GM18526 (cell line): ENCODE data around the gene FEN1.

Experiments
- POLR2A ChIP-seq: IDR thresholded peaks from 3 replicates; pipeline ENCODE4 v1.6.1; 2011; ENCODE audit not compliant: insufficient read length; ENCODE audit errors: extremely low read depth

Gene FEN1

GRCh38 chr11:61778920-61779650 is 13.6 kb upstream of the FEN1 start:
- TF ChIP-seq POLR2A: no peak

- TF ChIP-seq POLR2A: no peak
Measured at GRCh38 chr11:61779666-61780525, 12.8 kb upstream of the FEN1 start.

- TF ChIP-seq POLR2A: no peak
Measured at GRCh38 chr11:61780581-61781162, 12.0 kb upstream of the FEN1 start.

DNA sequence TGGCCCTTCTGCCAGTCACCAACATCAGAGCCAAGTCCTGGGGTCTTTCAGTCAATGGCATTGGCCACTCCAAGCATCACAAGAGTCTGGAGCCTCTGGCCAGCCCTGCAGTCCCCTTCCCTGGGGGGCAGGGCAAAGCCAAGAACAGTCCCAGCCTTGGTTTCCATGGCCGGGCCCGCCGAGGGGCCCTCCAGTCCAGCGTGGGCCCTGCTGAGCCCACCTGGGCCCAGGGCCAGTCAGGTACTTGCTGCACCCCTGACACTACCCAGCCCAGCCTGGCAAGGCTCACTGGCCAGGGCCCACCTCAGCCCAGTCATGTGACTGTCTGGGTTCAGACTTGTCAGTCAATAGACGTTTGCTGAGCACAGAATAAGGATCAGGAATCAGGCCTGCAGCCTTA is 11.1 kb upstream of the FEN1 start:
- TF ChIP-seq POLR2A: no peak

DNA sequence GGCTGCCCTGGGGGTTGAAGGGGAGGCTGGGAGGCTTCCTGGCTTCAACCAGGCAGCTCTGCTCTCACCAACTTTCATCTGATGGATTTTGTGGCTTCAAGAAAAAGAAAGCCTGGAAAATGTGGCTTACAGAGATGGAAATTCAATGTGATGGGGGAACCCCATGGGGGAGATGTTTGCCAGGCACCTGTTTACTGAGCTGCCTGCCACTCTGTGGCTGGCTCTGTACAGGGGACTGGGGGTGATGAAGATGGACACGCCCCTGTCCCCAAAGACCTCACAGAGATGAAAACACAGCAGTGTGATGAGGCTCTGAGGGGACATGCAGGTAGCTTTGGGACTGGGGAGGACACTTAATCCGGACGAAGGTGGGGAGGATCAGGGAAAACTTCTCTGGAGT is 10.4 kb upstream of the FEN1 start:
- no peak for TF ChIP-seq POLR2A

DNA sequence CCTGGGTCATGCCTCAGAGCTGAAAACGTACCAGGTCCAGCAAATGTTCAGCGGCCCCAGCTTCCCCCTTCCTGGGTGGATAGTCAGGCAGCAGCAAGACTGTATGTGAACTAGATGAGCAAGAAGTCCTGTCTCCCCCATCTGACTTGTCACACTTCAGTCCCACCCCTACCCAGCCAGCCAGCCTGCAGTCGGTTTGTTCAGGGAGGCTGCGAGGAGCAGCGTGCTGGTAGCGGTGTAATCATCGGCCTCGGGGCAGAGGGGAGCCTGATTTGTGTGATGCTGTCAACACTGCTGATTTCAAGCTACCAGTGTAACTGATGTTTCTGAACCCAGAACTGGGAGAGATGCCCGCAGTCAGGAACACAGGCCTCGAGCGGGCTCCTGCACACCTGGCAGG is 9.9 kb upstream of the FEN1 start:
- no peak for TF ChIP-seq POLR2A

- no peak for TF ChIP-seq POLR2A
Measured at GRCh38 chr11:61783717-61784505, 8.8 kb upstream of the FEN1 start.

DNA sequence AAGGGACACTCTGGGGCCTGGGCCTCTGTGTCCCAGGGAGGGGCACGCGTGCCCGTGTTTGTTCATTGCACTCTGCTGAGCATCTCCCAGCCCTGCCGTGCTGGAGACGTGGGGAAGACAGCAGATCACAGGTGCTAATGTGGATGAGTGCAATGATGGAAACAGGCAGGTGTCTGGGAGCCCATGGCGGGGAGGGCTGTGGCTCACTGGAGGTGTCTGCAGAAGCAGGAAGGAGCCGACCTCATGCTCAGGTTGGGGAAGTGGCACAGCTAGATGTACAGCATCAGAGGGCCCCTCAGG is 8.3 kb upstream of the FEN1 start:
- TF ChIP-seq POLR2A: no peak

GRCh38 chr11:61785837-61786402 is 6.8 kb upstream of the FEN1 start:
- TF ChIP-seq POLR2A: no peak

GRCh38 chr11:61787928-61788491 is 4.7 kb upstream of the FEN1 start:
- no peak for TF ChIP-seq POLR2A

- TF ChIP-seq POLR2A: no peak
Measured at GRCh38 chr11:61791737-61792309, 888 bp upstream of the FEN1 start.

GRCh38 chr11:61793083-61793828 is 545 bp downstream of the FEN1 start:
- TF ChIP-seq POLR2A: no peak

- TF ChIP-seq POLR2A: no peak
Measured at GRCh38 chr11:61793829-61794204, 1.1 kb downstream of the FEN1 start.

GRCh38 chr11:61794579-61794978 is 1.9 kb downstream of the FEN1 start:
- no peak for TF ChIP-seq POLR2A
